ENCODE data around the gene C1orf210.

DNA sequence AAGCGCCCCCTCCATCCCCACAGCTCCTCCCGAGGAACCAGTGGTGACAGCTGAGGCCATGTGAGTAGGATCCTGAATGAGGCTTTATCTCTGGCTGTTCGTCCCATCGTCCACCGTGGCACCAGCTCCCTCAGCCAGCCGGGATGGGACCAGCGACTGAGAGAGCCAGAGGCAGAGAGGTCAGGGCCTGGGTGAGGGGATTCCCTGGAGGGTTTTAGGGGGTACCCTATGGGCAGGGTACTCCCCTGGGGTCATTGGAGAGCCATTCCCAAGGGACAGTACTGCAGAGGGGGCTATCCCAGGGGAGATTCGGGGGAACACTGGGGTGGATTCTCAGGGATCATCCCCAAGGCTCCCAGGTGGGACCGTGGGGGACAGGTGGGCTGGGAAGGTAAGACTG lies 13.2 kb downstream of the C1orf210 start:
- TF ChIP-seq, protein P1, sequence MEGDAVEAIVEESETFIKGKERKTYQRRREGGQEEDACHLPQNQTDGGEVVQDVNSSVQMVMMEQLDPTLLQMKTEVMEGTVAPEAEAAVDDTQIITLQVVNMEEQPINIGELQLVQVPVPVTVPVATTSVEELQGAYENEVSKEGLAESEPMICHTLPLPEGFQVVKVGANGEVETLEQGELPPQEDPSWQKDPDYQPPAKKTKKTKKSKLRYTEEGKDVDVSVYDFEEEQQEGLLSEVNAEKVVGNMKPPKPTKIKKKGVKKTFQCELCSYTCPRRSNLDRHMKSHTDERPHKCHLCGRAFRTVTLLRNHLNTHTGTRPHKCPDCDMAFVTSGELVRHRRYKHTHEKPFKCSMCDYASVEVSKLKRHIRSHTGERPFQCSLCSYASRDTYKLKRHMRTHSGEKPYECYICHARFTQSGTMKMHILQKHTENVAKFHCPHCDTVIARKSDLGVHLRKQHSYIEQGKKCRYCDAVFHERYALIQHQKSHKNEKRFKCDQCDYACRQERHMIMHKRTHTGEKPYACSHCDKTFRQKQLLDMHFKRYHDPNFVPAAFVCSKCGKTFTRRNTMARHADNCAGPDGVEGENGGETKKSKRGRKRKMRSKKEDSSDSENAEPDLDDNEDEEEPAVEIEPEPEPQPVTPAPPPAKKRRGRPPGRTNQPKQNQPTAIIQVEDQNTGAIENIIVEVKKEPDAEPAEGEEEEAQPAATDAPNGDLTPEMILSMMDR (IDR thresholded peaks at IDR 0.05): no peak
- TF ChIP-seq HDAC2 (IDR thresholded peaks at IDR 0.05) (no peak), RAD21 (conservative IDR thresholded peaks at IDR 0.05 in 1 of 2, IDR thresholded peaks at IDR 0.05 in 1 of 2) (no peak), REST (IDR thresholded peaks at IDR 0.05) (no peak), PHF8 (IDR thresholded peaks at IDR 0.05; ENCODE audit: borderline replicate concordance, low read depth) (no peak)
